NCI-H526 (cell line): ENCODE data around the gene STK24.

Experiments used
- DNase-seq, 2 experiments: peaks; one replicate each; lab custom pipeline; 2025; lab: John Stamatoyannopoulos, UW

STK24 gene

GRCh38 chr13:98451676-98452470 is 125.0 kb downstream of the STK24 start:
- peak; percentile 82 to 84 for DNase-seq

DNA sequence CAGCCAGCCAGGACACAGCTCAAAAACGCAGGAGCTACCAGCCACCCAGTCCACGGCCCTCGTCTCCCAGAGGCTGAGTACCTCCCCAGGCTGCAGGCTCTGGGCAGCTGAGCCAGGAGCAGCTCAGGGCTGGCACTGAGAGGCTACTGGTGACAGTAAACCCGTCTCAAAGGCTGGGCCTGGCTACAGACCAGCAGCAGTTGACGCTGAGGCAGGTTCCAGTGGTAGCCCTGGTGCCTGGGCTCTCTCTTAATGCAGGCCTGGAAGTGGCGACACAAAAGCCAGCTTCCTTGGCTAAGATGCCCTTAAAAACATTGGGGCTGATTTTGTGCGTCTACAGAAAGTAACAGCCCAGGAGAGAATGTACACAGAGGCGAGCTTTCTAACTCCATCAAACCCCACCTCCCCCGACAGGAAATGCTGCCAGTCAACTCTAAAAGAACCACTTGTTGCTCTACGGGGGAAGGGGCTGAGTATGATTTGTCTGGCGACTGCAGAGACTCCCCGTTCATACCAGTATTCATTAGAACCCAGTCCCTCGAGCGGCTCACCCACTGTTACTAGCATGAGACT is 126.3 kb downstream of the STK24 start:
- no peak for DNase-seq

DNA sequence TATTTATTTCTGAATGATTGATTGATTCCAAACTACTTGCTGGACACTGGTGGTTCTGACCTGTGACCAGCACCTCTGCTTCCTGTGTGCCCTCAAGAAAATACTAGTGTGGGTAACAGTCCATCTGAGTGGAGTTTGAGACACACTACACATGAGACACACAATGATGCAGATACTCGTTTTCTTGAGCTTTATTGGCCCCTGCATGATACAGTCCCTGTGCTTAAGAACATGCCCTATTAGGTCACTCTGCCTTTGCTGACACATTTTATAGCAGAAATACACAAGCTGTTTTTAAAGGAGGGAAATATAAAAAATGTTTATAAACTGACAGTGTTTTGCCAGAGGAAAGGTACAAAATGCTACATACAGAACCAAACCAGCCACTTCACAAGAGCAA is 126.9 kb downstream of the STK24 start:
- DNase-seq, result no peak

DNA sequence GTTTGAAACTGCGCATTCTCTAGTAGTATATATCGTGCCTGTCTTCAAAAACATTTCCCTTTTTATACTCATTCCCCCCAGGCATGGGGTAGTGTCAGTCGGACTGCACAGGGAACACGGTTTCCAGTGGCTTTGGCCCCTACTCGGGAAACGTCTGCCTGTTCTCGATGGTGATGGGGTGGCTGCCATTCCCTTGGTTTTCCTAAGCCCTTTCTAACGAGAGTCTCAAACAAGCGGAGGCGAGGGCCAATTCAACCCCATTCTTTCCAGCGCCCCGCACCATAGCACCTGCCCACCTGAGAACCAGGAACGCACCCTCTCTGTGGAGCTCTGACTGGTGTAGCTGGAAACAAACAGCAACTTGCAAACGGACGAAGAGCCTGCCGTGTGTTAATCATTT is 127.6 kb downstream of the STK24 start:
- no peak for DNase-seq

- no peak for DNase-seq
These were observed 128.3 kb downstream of the STK24 start for GRCh38 chr13:98448642-98448928.

- peak; percentile 54 to 93 for DNase-seq
These were observed 128.8 kb downstream of the STK24 start for GRCh38 chr13:98447881-98448641.

DNA sequence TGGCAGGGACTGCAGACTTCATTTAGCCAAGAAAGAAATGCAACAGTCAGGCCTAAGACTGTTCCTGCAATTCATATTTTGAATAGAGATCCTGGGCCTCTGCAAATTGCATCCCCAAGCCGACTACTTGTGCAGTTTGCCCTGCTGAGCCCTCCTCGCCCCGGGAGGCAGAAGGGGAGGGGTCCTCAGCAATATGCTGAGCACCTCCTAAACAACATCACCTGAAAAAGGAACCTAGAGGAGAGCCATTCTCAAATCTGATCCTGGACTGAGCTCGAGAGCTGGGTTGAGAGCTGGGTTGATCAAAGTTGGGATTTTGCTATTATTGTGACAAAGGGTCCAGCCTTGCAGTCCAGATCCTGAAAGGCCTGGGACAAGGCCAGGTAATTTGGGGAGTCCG is 129.8 kb downstream of the STK24 start:
- DNase-seq, result no peak

DNA sequence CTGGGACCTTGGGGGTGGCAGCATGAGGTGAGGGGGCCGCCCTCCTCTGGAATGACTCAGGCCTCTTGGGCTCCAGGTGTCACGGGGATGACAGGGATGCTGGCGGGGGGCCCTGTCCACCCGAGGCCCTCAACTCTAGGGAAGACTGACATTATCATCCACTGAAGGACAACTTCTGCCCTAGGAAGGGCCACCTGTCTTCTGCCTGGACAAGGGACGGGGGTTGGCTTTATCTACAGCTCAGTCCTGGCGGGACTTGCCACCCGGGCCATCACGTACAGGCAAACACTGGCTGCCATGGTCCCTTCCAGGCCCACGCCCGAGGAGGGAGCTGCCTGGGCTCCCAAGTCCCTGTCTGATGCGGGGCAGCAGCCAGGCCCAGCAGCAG is 130.7 kb downstream of the STK24 start:
- no peak for DNase-seq

DNA sequence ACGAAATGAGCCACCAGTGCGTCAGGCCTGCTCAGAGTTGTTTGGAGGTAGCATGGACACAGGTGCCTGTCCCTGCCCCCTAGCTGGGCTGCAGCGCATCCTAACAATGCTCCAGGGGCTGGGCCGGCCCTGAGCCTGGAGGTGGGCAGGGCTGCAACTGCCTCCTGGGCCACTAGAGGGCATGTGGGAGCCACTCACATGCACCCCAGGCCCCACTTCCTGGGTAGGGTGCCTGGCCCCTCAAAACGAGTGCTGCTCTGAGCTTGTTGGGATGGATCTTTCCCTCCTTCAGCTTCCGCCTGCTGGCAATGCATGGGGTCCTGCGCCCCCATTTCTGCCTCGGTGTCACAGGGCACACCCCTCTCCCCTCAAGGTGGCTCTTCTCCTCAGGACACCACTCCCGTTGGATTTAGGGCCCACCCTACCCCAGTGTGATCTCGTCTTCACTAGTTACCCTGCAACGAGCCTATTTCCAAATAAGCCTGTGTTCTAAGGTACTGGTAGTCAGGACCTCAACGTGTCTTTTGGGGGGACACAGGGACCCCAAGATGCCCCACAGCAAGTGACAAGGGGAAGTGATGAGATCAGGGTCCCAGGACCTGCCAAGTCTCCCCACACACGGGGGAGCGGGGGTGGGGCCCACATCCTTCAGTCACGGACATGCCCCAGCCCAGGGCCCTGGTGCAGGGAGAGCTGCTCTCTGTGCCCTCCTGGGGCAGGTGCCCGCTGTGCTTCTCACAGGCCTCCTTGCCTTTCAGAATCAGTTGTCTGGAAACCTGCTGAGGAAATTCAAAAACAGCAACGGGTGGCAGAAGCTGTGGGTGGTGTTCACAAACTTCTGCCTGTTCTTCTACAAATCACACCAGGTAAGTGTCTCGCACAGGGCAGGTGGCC is 131.3 kb downstream of the STK24 start:
- DNase-seq, result peak; percentile 50 to 89

DNA sequence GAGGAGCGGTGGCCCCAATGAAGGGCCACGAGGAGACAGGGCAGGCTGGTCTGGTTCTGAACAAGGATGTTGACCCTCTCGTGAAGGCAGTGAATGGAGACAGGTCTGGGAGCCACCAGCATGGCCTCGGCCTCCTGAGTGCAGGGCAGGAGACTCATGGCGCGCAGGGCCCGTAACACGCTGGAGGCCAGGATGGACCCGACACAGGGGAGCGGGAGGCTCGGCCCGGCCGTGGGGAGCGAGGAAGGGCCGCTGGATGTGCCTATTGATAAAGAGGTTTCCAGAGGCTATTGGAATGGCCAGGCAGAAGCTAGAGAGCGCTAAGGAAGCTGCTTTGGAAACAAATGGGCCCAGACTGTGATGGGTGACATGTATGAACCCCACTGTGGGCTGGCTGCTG is 132.5 kb downstream of the STK24 start:
- no peak for DNase-seq

GRCh38 chr13:98443800-98444325 is 133.0 kb downstream of the STK24 start:
- no peak for DNase-seq

- DNase-seq, result no peak
These were observed 133.6 kb downstream of the STK24 start for GRCh38 chr13:98443329-98443728.

GRCh38 chr13:98442391-98443230 is 134.3 kb downstream of the STK24 start:
- no peak for DNase-seq

DNA sequence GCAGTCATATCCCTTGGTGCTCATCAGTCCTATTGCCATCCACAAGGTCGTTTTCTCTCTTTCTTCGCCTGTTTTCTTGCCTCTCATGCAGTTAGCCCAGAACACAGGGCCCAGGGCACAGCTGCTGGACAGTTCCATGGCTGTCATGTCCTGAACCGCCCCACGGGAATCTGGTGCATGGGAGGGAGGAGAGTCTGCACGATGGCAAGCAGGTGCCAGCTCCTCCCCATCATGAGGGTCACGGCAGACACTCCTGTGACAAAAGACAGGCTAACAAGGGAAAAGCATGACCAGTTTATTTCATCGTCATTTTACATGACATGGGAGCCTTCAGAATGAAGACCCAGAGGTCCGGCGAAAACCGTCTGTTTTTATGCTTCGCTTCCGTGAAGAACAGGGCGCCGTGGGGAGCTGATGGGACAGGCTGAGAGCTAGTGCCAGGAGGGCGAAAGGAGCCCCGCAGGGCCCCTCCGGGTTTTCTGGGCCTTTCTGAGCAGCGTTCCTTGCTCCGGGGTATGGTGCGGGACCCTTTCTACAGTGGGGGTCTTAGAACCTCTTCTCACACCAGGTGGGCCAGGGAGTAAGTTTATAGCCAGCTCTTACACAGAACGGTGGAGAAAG is 135.7 kb downstream of the STK24 start:
- DNase-seq, result no peak

DNA sequence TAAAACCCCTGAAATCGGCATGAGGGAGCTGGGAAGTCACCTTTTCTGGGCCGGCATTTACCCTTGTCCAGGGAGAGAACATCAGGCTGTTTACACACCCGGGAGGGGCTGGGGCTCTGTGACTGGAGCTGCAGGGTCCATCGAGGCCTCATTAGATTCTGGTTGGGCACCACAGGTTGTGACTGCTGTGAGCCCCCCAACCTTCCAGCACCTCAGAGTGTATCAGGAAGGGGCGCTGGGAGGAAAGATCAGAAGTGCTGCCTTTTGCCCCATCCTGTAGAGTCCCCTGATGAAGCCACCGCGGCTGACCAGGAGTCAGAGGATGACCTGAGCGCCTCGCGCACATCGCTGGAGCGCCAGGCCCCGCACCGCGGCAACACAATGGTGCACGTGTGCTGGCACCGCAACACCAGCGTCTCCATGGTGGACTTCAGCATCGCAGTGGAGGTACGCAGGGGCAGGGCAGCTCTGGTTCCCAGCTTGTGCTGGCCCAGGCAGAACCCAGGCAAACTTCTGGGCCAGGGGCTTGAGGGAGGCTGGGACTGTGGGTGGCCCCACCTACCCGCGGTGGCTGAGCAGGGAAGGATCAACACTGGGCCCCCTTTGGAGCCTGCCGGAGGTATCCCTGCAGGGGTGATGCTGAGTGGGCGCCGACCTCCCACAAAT is 136.4 kb downstream of the STK24 start:
- DNase-seq, result no peak

GRCh38 chr13:98439896-98440295 is 137.0 kb downstream of the STK24 start:
- DNase-seq, result no peak

DNA sequence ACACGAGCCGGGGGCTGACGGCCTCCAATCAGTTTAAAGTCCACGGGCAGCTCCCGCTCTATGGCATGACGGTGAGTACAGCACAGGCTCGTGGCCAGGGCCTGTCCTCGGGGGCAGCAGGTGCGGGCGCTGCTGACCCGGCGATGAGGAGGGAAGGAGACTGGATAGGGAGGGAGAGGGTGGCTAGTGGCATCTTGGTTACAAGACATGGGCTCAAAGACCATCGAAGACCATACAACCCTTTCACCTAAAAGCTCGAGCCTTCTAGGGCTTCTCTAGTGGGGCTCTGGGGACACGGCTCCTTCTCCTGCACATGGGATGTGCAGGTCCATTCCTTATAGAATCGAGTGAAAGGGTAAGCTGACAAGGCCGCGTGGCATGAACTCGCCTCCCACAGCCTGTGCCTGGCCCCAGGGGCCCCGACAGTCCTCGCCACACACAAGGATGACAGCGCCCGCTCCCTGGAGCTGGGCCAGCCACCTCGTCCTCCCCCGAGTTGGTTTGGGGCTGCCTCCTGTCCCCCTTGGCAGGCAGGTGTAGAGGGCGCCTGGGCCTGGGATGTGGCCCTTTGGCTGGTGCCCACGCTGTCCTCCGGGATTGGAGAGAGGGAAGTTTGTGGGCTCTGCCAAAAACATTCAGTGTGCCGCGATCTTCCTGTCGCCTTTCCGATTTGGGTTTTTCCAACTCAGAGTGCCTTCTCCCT is 137.6 kb downstream of the STK24 start:
- DNase-seq, result no peak

DNA sequence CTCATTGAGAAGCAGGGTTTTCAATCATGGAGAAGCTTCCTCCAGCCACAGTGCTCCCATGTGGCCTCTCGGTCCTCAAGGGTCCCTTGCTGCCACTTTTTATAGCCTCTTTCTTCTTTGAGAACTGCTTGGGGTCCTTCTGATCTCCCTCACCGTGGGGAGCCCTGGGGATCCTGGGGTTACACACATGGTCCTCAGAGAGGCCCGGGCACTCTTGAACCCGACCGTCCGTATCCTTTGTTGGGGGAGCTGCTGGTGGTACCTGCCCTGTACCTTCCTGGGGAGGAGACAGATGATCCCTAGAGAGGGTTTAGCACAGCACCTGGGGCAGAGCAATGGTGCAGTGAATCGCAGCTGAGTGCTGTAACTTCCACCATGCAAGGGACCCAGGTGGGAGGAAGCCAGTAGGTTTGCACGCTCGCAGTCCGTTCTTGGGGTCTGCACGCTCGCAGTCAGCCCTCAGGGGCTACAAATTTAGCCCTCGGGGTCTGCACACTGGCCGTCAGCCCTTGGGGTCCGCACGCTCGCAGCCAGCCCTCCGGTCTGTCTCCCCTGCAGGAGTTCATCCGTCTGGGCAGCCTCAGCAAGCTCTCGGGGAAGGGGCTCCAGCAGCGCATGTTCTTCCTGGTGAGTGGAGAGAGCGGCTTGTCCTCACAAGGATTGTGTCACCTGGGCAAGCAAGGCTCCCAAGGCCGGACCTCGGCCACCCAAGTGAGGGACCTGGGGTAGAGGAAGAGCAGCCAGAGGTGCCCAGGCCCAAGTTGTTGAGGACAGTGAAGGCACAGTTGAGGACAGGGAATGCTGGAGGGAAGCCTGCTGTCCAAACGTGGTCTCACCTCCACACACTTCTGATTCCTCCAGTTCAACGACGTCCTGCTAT is 138.4 kb downstream of the STK24 start:
- DNase-seq, result no peak
